Measurements from ENCODE around the gene HSDL2. TPM values are rescaled to one million over a fixed set of nuclear protein-coding genes. Genes with fewer than 3 reads are reported as not detected.

Gene HSDL2
- total and polyA plus RNA-seq, 4 donors = 22.5 to 58.6 (median 34.8) TPM

GRCh38 chr9:112443636-112444035, 63.7 kb downstream of the HSDL2 start:
- DNase-seq (no peak), ATAC-seq (ENCODE audit: insufficient read depth, low FRiP score) (no peak)
- Histone ChIP-seq H3K9me3 (ENCODE audit: control insufficient read depth in 4 of 4, insufficient read depth in 3 of 4, low read length in 3 of 4) (no peaks in the 10 kb centered on the region), H3K27ac (ENCODE audit: low read depth in 1 of 2, low read length in 1 of 2) (no peak overlapping the region), H3K4me1 (ENCODE audit: control insufficient read depth in 5 of 5, insufficient read depth in 5 of 5, low read length in 5 of 5) (no peaks in the 10 kb centered on the region), H3K27me3 (ENCODE audit: control insufficient read depth in 3 of 3, insufficient read depth in 3 of 3, low read length in 2 of 3) (no peaks in the 10 kb centered on the region), H3K4me3 (no peak overlapping the region), H3K36me3 (ENCODE audit: control insufficient read depth in 4 of 4, insufficient read depth in 4 of 4, low read length in 4 of 4) (peaks cover 3 to 5% (median 4%) of the 10 kb centered on the region in 4 donors), H3K9ac (ENCODE audit: insufficient read depth in 1 of 2, low read length in 2 of 2) (no peak overlapping the region)
- WGBS, 2 donors = 91 to 92% methylated on average over 1 of the region's 1 CpG
- TF ChIP-seq, protein P1, sequence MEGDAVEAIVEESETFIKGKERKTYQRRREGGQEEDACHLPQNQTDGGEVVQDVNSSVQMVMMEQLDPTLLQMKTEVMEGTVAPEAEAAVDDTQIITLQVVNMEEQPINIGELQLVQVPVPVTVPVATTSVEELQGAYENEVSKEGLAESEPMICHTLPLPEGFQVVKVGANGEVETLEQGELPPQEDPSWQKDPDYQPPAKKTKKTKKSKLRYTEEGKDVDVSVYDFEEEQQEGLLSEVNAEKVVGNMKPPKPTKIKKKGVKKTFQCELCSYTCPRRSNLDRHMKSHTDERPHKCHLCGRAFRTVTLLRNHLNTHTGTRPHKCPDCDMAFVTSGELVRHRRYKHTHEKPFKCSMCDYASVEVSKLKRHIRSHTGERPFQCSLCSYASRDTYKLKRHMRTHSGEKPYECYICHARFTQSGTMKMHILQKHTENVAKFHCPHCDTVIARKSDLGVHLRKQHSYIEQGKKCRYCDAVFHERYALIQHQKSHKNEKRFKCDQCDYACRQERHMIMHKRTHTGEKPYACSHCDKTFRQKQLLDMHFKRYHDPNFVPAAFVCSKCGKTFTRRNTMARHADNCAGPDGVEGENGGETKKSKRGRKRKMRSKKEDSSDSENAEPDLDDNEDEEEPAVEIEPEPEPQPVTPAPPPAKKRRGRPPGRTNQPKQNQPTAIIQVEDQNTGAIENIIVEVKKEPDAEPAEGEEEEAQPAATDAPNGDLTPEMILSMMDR (IDR thresholded peaks at IDR 0.05; ENCODE audit: control extremely low read depth, extremely low read depth) = no peak

- no peak overlapping the region for H3K9ac ChIP-seq (ENCODE audit: insufficient read depth in 1 of 2, low read length in 2 of 2)
- no peaks in the 10 kb centered on the region for H3K9me3 ChIP-seq (ENCODE audit: control insufficient read depth in 4 of 4, insufficient read depth in 3 of 4, low read length in 3 of 4)
- TF ChIP-seq, protein P1 (IDR thresholded peaks at IDR 0.05; ENCODE audit: control extremely low read depth, extremely low read depth) = no peak
- DNase-seq = no peak
- H3K36me3 ChIP-seq (ENCODE audit: control insufficient read depth in 4 of 4, insufficient read depth in 4 of 4, low read length in 4 of 4) = peaks cover 3 to 4% (median 3%) of the 10 kb centered on the region in 4 donors
- H3K4me3 ChIP-seq = no peak overlapping the region
- ATAC-seq (ENCODE audit: insufficient read depth, low FRiP score) = no peak
- H3K27me3 ChIP-seq (ENCODE audit: control insufficient read depth in 3 of 3, insufficient read depth in 3 of 3, low read length in 2 of 3) = no peaks in the 10 kb centered on the region
- WGBS, 2 donors = 37 to 63% methylated on average over 1 of the region's 1 CpG
- H3K27ac ChIP-seq (ENCODE audit: low read depth in 1 of 2, low read length in 1 of 2) = no peak overlapping the region
- no peaks in the 10 kb centered on the region for H3K4me1 ChIP-seq (ENCODE audit: control insufficient read depth in 5 of 5, insufficient read depth in 5 of 5, low read length in 5 of 5)
These were observed 65.3 kb downstream of the HSDL2 start for GRCh38 chr9:112445196-112445595.

- no peak overlapping the region for H3K27ac ChIP-seq (ENCODE audit: low read depth in 1 of 2, low read length in 1 of 2)
- ATAC-seq (ENCODE audit: insufficient read depth, low FRiP score) (no peak), DNase-seq (no peak)
- H3K9me3 ChIP-seq (ENCODE audit: control insufficient read depth in 4 of 4, insufficient read depth in 3 of 4, low read length in 3 of 4) = no peaks in the 10 kb centered on the region
- TF ChIP-seq, protein P1 (IDR thresholded peaks at IDR 0.05; ENCODE audit: control extremely low read depth, extremely low read depth) = no peak
- peaks cover 2 to 4% (median 3%) of the 10 kb centered on the region in 4 donors for H3K36me3 ChIP-seq (ENCODE audit: control insufficient read depth in 4 of 4, insufficient read depth in 4 of 4, low read length in 4 of 4)
- no peaks in the 10 kb centered on the region for H3K27me3 ChIP-seq (ENCODE audit: control insufficient read depth in 3 of 3, insufficient read depth in 3 of 3, low read length in 2 of 3)
- no peak overlapping the region for H3K9ac ChIP-seq (ENCODE audit: insufficient read depth in 1 of 2, low read length in 2 of 2)
- H3K4me3 ChIP-seq = no peak overlapping the region
- 82 to 87% methylated on average over 2 of the region's 2 CpGs for WGBS, 2 donors
- H3K4me1 ChIP-seq (ENCODE audit: control insufficient read depth in 5 of 5, insufficient read depth in 5 of 5, low read length in 5 of 5) = no peaks in the 10 kb centered on the region
These were observed 66.2 kb downstream of the HSDL2 start for GRCh38 chr9:112446080-112446479.

DNA sequence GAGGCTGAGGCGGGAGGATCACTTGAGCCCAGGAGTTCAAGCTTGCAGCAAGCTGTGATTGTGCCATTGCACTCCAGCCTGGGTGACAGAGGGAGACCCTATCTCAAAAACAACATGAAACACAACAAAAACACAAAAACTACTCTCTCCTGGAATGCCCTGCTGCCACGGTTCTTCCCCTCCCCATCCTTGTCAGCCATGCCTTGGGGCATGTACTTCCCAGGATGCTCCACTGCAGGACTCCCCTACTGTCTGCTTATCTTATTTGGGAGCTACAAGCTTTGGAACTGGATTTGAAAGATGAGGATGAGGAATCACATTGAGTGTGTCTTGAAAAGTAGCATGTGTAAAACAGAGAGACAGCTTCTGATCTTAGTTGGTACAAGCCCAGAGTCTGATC, 66.6 kb downstream of the HSDL2 start:
- no peak overlapping the region for H3K27ac ChIP-seq (ENCODE audit: low read depth in 1 of 2, low read length in 1 of 2)
- 93 to 97% methylated on average over 2 of the region's 2 CpGs for WGBS, 2 donors

More for the DNA sequence above, 66.6 kb downstream of the HSDL2 start:
- TF ChIP-seq, protein P1 (IDR thresholded peaks at IDR 0.05; ENCODE audit: control extremely low read depth, extremely low read depth) = no peak
- H3K9ac ChIP-seq (ENCODE audit: insufficient read depth in 1 of 2, low read length in 2 of 2) = no peak overlapping the region
- no peaks in the 10 kb centered on the region for H3K4me1 ChIP-seq (ENCODE audit: control insufficient read depth in 5 of 5, insufficient read depth in 5 of 5, low read length in 5 of 5)
- H3K9me3 ChIP-seq (ENCODE audit: control insufficient read depth in 4 of 4, insufficient read depth in 3 of 4, low read length in 3 of 4) = no peaks in the 10 kb centered on the region
- ATAC-seq (ENCODE audit: insufficient read depth, low FRiP score) (no peak), DNase-seq (no peak)
- peaks cover 0 to 4% (median 2%) of the 10 kb centered on the region in 4 donors for H3K36me3 ChIP-seq (ENCODE audit: control insufficient read depth in 4 of 4, insufficient read depth in 4 of 4, low read length in 4 of 4)
- H3K4me3 ChIP-seq = no peak overlapping the region
- no peaks in the 10 kb centered on the region for H3K27me3 ChIP-seq (ENCODE audit: control insufficient read depth in 3 of 3, insufficient read depth in 3 of 3, low read length in 2 of 3)

Data from lung (tissue), 12 donors.